IgD-negative memory B cell (primary cell): ENCODE results near the gene NES. TPM values are rescaled to one million over a fixed set of nuclear protein-coding genes. Genes with fewer than 3 reads are reported as not detected.

Experiments
- H3K27ac Mint-ChIP-seq, 3 donors: one replicate each; pipeline ENCODE4 v1.8.0; 2020 to 2022; ENCODE audit warnings: mild to moderate bottlenecking in 3 of 3, mixed read lengths in 3 of 3, moderate library complexity in 1 of 3
- H3K27me3 Mint-ChIP-seq: one replicate; pipeline ENCODE4 v1.8.0; 2021; ENCODE audit warnings: mixed read lengths
- H3K36me3 Mint-ChIP-seq: one replicate; pipeline ENCODE4 v1.8.0; 2020; ENCODE audit warnings: mild to moderate bottlenecking, mixed read lengths
- H3K4me1 Mint-ChIP-seq, 3 donors: one replicate each; pipeline ENCODE4 v1.8.0; 2020 to 2022; ENCODE audit warnings: mixed read lengths in 3 of 3, mild to moderate bottlenecking in 1 of 3
- H3K4me3 Mint-ChIP-seq, 4 donors: one replicate each; pipeline ENCODE4 v1.8.0; 2020 to 2022; ENCODE audit warnings: mild to moderate bottlenecking in 4 of 4, mixed read lengths in 4 of 4, moderate library complexity in 3 of 4
- H3K9me3 Mint-ChIP-seq, 3 donors: one replicate each; pipeline ENCODE4 v1.8.0; 2020 to 2021; ENCODE audit warnings: mixed read lengths in 3 of 3, mild to moderate bottlenecking in 1 of 3
- polyA plus RNA-seq: library from polyadenylated mRNA; unstranded; fragments of 300-500 nt; fragmentation: Illumina TruSeq; gene quantifications from one replicate; pipeline ENCODE4 v1.2.3, GENCODE V29; 2021

NES gene
- polyA plus RNA-seq, 1 donor from 2014 or later, result not detected

DNA sequence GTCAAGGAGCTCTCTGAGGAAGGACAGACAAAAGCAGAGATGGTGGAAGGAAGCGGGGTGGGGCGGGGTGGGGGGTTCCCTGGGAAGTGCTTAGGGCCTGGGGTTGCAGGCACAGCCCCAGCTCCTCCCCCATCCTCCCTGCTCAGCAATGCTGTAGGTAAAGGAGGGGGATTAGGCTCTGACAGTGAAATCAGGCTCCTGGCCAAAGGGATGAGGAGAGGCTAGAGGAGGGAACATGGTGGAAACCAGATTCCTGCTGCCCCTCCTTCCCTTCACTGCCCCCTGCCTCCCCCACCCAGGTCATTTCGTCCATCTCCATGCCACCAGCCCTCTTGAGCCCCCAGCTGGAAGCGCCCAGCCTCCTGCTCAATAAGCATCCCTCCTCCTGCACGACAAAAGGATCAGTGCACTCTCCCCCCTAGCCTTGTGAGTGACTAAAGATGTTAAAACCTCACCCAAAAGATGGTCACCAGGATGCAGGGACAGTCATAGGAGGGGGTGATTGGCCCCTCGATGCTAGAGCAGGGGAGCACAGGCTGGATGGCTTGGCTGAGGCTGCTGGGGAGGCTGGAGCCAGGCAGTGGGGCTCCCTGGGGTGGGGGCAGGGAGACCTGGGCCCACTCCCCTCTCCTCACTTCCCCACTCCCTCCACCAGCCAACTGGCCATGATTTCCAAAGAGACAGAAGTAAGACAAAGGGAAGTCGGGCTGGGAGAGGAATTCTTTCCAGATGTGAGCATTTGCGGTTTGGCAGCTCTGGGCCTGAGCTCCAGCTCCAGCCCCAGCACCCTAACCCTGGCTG lies 30.4 kb upstream of the NES start:
- peaks cover 0 to 12% (median 4%) of the 10 kb centered on the region in 3 donors for H3K4me1 Mint-ChIP-seq
- peaks cover 23% of the 10 kb centered on the region for H3K27me3 Mint-ChIP-seq
- H3K27ac Mint-ChIP-seq, result no peak overlapping the region
- no peaks in the 10 kb centered on the region for H3K9me3 Mint-ChIP-seq
- H3K36me3 Mint-ChIP-seq, result no peaks in the 10 kb centered on the region
- peak overlapping the region in 3 of 4 donors; percentile 78 to 83 (median 79) for H3K4me3 Mint-ChIP-seq

DNA sequence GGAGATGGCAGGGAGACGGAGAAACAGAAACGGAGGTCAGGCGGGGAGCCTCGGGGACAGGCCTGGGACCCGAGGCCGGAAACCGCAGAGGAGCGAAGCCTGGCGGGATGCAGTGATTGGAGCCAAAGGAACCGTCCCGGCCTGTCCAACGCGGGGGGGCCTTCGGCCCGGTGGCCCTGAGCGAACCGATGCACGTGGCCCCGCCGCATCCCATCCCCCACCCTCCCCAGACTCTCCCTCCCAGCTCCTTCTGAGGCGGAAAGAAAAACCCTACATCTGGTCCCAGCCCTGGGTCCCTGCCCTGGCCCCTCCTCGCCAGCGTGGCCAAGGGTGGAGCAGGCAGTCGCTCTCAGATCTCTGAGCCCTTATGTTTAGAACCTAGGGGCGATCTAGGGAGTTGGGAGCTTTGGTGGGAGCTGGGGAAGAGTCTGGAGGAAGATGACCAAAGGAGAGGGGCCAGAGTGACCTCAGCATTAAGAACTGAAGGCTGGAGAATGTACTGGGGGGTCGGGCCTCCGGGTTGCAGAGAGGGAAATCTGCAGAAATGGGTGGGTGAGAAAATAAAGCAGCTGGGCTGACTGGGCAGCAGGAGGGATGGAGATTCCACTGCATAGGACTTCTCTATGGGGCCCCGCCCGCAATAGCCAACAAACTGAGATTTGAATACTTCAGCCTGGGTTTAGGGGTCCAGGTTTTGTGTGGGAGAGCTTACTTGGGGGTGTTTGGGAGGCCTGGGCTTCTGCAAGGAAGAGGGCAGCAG lies 29.6 kb upstream of the NES start:
- H3K4me1 Mint-ChIP-seq, result peaks cover 0 to 12% (median 4%) of the 10 kb centered on the region in 3 donors
- peaks cover 28% of the 10 kb centered on the region for H3K27me3 Mint-ChIP-seq
- no peaks in the 10 kb centered on the region for H3K36me3 Mint-ChIP-seq
- no peaks in the 10 kb centered on the region for H3K9me3 Mint-ChIP-seq
- no peak overlapping the region for H3K27ac Mint-ChIP-seq
- H3K4me3 Mint-ChIP-seq, result peak overlapping the region; percentile 79 to 92 (median 88)

DNA sequence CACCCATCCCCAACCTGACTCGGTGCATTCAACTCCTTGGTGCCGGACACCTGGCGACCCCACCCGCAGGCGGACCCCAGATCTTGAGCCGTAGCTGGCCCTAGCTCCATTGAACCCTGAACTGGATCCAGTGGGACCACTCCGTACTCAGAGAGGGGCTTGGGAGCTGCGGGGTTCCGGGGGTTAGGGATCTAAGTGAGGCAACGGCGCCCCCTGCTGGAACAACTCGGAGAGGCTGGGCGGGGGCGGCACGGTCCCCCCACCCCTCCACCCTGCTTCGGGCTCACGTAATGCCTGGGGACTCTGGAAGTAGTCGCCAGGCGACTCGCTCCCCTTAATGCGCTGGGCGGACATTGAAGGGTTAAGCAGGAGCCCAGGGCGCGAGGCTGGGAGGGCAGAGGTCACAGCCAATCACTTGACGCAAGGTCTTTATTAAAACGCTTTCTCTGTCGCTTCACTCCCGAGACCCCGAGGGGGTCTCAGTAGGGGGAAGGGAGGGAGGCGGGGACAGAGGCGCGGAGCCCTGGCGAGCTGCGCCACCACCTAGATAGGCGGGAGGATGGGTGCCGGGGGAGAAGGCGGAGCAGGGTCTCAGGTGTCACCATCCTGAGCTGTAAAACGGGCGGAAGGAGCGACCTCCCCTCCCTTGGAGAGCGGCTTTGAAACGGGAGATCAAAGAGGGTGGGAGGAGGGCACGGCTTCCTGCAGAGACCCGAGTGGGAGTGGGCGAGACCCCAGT lies 28.9 kb upstream of the NES start:
- Mint-ChIP-seq H3K27me3 (peaks cover 32% of the 10 kb centered on the region), H3K36me3 (no peaks in the 10 kb centered on the region), H3K4me1 (peaks cover 0 to 12% (median 4%) of the 10 kb centered on the region in 3 donors), H3K4me3 (peak overlapping the region; percentile 79 to 92 (median 88)), H3K9me3 (no peaks in the 10 kb centered on the region), H3K27ac (peak overlapping the region in 1 of 3 donors; percentile 29)

DNA sequence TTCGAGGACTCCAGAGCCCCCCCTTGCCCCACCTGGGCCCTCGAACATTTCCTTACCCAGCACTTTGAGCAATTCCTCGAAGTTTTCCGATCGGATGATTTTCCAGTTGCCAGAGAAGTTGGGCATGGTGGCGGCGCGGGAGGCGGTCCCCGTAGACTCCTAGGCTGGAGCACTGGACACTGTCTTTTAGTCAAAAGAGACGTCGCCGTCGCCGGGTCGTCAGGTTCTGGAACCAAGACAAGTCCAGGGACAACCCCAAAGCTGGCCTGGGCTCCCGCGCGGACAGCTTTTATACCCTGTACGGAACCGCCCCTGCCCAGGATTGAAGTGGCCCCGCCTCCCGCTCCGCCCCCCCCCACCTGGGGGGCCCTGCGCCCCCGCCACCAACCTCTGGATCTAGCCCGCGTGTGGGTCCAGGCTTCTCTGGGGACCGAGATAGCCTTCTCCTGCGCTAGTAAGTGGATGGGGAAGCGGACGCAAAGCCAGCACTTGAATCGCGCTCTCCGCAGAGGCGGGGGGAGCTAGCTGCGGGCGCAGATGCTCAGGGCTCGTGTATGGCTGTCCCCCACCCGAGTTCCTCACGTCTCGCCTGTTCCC lies 28.2 kb upstream of the NES start, which contains the start of gene CRABP2:
TSS of gene CRABP2 (minus strand) at position 263 of the 597 bp plus-strand sequence. CDS start at position 126, 137 bp downstream.
- Mint-ChIP-seq H3K27me3 (peaks cover 32% of the 10 kb centered on the region), H3K9me3 (no peaks in the 10 kb centered on the region), H3K4me1 (peaks cover 0 to 12% (median 4%) of the 10 kb centered on the region in 3 donors), H3K4me3 (peak within 1 kb of the TSS; percentile 79 to 92 (median 88)), H3K36me3 (no peaks in the 10 kb centered on the region), H3K27ac (peak within 1 kb of the TSS in 1 of 3 donors; percentile 29)

DNA sequence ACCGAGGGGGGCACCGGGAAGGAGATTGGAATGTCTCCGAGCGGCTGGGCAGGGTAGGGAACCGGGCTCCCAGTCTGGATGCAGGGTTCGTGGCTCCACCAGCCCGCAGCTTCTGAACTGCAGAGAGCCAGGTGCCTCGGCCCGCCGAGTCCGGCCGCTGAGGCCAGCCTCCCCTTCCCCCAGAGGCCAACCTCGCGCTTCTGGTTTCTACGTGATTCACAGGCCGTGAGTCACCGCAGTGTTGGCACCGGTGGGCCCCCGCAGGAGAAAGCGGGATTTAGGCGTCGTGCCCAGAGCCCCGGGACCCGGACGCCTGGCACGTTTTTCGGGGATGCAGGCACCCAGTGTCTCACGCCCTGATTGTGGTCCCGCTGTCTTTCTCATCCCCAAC lies 27.7 kb upstream of the NES start:
- Mint-ChIP-seq H3K27me3 (peaks cover 32% of the 10 kb centered on the region), H3K27ac (no peak overlapping the region), H3K36me3 (no peaks in the 10 kb centered on the region), H3K4me1 (peaks cover 0 to 12% (median 4%) of the 10 kb centered on the region in 3 donors), H3K9me3 (no peaks in the 10 kb centered on the region), H3K4me3 (peak overlapping the region; percentile 44 to 92 (median 74))

DNA sequence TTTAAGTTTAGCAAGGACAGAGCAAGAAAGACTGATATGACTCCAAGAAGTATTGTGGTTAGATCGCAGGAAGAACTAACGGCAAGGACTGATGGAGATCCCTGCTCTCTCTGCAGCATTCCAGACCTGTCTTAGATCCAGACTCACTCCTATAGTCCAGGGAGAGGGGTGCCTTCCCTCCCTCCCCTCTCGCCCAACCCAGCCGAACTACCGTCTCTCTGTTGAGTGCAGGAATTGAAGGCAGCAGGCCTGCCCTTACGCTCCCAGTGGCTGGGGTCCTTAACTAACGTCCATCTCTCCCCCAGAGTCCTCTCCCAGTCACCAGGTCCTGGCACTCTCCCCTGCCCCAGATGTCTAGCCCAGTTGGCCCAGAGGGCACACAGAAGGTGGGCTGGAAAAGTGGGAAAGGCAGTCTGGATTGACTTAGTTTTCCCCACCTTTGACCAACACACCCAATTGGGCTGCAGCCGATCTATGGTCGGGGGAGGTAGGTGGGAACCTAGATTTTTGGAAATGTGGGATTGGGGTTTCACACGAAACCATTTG lies 27.0 kb upstream of the NES start:
- Mint-ChIP-seq H3K27me3 (peaks cover 33% of the 10 kb centered on the region), H3K4me3 (peak overlapping the region; percentile 13 to 82 (median 58)), H3K9me3 (no peaks in the 10 kb centered on the region), H3K36me3 (no peaks in the 10 kb centered on the region), H3K4me1 (peaks cover 0 to 12% (median 4%) of the 10 kb centered on the region in 3 donors), H3K27ac (no peak overlapping the region)

DNA sequence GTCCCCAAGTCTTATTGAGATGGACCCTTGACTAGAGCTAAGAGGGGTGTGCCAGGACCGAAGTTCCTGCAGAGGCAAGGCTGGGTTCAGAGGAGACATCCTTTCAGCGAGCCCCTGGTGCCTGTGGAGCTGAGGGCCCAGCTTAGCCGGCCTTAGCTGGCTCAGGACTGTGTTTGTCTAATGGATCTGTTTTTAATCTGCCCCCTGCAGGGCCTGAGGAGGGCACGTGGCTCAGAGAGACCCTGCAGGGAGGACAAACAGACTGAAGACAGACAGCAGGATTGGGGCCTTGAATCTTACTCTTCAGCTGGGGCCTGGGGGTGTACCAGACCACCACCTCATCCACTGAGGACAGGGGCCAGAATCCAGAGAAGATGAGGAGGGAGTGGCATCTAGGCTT lies 26.5 kb upstream of the NES start:
- peak overlapping the region in 2 of 4 donors; percentile 44 to 82 for H3K4me3 Mint-ChIP-seq
- H3K27ac Mint-ChIP-seq, result no peak overlapping the region
- peaks cover 2% of the 10 kb centered on the region for H3K36me3 Mint-ChIP-seq
- H3K4me1 Mint-ChIP-seq, result peaks cover 0 to 12% (median 4%) of the 10 kb centered on the region in 3 donors
- peaks cover 33% of the 10 kb centered on the region for H3K27me3 Mint-ChIP-seq
- H3K9me3 Mint-ChIP-seq, result no peaks in the 10 kb centered on the region

DNA sequence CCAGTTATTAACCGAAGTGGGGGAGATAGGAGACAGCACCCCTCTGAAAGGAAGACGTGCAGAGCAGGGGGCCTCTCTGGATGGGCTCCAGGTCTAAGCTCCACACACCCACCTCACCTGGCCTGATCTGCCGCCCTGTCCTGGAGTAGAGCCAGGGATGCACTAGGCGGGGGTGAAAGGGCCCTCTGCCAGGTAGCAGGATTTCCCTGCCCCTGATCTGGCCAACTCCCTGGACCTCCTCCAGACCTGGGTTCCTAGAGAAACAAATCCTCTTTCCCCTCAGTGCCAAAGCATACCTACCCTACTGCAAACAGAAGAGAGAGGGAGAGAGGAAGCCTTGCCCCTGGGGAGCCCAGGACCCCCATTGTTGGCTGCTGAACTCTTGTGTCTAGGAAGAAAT lies 26.1 kb upstream of the NES start:
- Mint-ChIP-seq H3K4me1 (peaks cover 0 to 12% (median 4%) of the 10 kb centered on the region in 3 donors), H3K36me3 (peaks cover 2% of the 10 kb centered on the region), H3K4me3 (no peak overlapping the region), H3K27ac (no peak overlapping the region), H3K27me3 (peaks cover 33% of the 10 kb centered on the region), H3K9me3 (no peaks in the 10 kb centered on the region)

DNA sequence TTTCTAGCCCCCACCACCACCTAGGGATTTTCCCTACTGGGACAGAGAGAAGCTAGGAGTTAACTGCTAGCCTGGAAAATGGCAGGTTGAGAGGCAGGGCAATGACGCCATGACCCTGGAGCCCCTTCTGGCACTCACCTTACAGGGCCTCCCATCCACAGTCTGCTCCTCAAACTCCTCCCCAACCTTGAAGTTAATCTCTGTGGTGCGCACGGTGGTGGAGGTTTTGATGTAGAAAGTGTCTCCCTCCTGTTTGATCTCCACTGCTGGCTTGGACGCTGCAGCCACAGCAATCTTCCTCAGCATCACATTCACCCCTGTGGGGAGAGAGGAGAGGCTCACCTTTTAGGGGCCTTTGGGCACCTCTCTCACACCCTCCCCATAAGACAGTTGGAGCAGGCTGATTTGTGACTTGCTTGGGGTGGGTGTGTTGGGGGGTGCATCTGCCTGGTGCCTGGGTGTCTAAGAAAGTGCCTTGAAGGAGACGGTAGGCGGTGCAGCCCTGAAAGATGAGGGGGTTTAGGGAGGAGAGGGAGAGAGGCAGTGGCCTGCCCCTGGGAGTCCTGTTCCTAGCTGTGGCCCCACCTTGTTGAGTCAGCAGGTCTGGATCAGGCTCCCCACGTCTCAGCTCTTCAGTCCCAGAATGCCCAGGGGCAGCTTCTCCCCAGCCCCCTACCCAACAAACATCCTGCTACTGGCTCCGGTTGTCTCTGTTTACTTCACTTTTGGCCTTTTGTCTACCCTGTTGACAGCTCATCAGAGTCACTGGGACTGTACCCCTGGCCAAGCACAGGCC lies 23.7 kb upstream of the NES start:
- no peaks in the 10 kb centered on the region for H3K9me3 Mint-ChIP-seq
- H3K4me1 Mint-ChIP-seq, result peaks cover 0 to 10% (median 6%) of the 10 kb centered on the region in 3 donors
- H3K27ac Mint-ChIP-seq, result no peak overlapping the region
- H3K27me3 Mint-ChIP-seq, result peaks cover 48% of the 10 kb centered on the region
- peaks cover 6% of the 10 kb centered on the region for H3K36me3 Mint-ChIP-seq
- H3K4me3 Mint-ChIP-seq, result no peak overlapping the region

DNA sequence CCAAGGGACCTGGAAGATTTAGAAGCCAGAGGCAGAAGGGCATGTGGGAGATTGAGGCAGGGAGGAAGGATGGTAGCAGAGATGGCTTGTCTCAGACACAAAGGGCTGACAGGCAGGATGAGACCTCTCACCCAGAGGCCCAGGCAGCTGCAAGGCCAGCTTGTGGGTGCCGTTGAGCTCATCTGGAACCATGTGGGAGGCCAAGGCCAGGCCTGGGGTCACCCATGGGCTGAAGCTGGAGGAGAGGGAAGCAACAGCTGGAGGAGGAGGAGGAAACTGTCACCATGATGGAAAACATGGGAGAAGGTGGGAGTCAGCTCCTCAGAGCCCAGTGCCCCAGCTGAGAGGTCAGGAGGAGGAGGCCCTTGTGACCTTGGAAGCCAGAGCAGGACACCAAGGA lies 21.8 kb upstream of the NES start:
- Mint-ChIP-seq H3K4me3 (no peak overlapping the region), H3K36me3 (peaks cover 6% of the 10 kb centered on the region), H3K9me3 (no peaks in the 10 kb centered on the region), H3K27ac (no peak overlapping the region), H3K27me3 (peaks cover 42% of the 10 kb centered on the region), H3K4me1 (peaks cover 0 to 1% (median under 1%) of the 10 kb centered on the region in 3 donors)

DNA sequence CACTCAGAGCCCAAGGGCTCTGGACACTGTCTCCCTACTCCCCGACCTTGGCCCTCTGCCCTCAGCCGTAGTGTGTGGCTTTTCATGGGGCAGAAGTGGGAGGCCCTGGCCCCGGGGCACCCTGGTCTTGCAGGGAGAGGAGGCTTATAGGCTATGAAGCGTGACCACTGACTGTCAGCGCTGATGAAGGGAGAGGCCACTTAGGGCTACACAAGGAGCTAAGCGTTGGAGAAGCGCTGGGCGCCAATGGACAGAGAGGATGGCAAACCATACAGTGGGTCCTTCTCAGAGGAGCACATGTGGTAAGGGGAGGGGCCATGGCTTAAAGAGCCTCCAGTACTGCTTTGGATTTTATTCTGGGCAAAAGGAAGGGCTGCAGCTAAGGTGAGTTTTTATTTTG lies 20.3 kb upstream of the NES start:
- Mint-ChIP-seq H3K4me3 (no peak overlapping the region), H3K9me3 (no peaks in the 10 kb centered on the region), H3K27ac (no peak overlapping the region), H3K36me3 (peaks cover 8% of the 10 kb centered on the region), H3K4me1 (peaks cover 0 to 2% (median 1%) of the 10 kb centered on the region in 3 donors), H3K27me3 (peaks cover 41% of the 10 kb centered on the region)

DNA sequence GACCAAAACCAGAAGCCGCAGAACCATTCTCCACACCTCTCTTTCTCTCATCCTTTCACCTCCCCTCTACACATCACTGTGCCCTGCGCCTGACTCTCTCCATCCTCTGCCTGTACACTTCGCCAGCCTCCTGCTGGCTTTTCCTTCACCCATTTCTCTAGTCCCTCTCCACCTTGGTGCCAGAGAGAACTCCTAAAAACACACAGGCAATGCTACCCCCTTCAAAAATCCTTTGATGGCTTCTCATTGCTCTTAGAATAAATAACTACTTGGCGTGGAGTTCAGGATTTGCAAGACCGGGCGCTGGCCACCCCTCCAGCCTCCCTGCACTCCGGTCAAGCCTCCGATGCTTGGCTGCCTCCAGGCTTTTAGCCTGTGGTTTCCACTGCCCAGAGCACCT lies 19.5 kb upstream of the NES start:
- peaks cover 3 to 4% (median 4%) of the 10 kb centered on the region in 3 donors for H3K4me1 Mint-ChIP-seq
- no peak overlapping the region for H3K4me3 Mint-ChIP-seq
- no peak overlapping the region for H3K27ac Mint-ChIP-seq
- H3K27me3 Mint-ChIP-seq, result peaks cover 42% of the 10 kb centered on the region
- H3K9me3 Mint-ChIP-seq, result no peaks in the 10 kb centered on the region
- peaks cover 8% of the 10 kb centered on the region for H3K36me3 Mint-ChIP-seq

DNA sequence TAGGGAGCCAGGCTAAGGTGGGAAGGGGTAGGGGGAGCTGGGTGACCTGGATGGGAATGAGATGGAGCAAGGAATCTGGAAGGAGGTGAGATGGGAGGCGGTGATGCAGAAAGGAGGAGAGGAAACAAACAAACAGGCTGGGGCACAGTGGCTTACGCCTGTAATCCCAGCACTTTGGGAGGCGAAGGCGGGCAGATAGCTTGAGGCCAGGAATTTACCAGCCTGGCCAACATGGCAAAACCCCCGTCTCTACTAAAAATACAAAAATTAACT lies 17.4 kb upstream of the NES start:
- peaks cover 8% of the 10 kb centered on the region for H3K36me3 Mint-ChIP-seq
- H3K9me3 Mint-ChIP-seq, result peaks cover 0 to under 1% (median 0%) of the 10 kb centered on the region in 3 donors
- H3K4me3 Mint-ChIP-seq, result no peak overlapping the region
- H3K4me1 Mint-ChIP-seq, result peaks cover 4% of the 10 kb centered on the region in 3 donors
- H3K27ac Mint-ChIP-seq, result no peak overlapping the region
- H3K27me3 Mint-ChIP-seq, result peaks cover 54% of the 10 kb centered on the region
